Limb (tissue), 2 donors: ENCODE measurements around the gene KCNK5.

Experiments
- DNase-seq, 2 donors: peaks; one replicate each; pipeline ENCODE4 v3.0.0-alpha.2; 2016; ENCODE audit errors: extremely low spot score in 2 of 2

KCNK5 gene

GRCh38 chr6:39228992-39229767 is at the start of gene KCNK5:
KCNK5 (minus strand) TSS chr6:39229475; CDS start chr6:39229111, 364 bp downstream.
- DNase-seq, result peak; percentile 51 to 80

- no peak for DNase-seq
Measured at GRCh38 chr6:39276379-39276995, 47.2 kb upstream of the KCNK5 start.

GRCh38 chr6:39274903-39275302 is 45.6 kb upstream of the KCNK5 start:
- no peak for DNase-seq

- no peak for DNase-seq
Measured at GRCh38 chr6:39274471-39274870, 45.2 kb upstream of the KCNK5 start.

GRCh38 chr6:39273406-39273821 is 44.1 kb upstream of the KCNK5 start:
- no peak for DNase-seq

GRCh38 chr6:39269961-39270360 is 40.7 kb upstream of the KCNK5 start:
- no peak for DNase-seq

- no peak for DNase-seq
Measured at GRCh38 chr6:39268721-39269120, 39.4 kb upstream of the KCNK5 start.

GRCh38 chr6:39268171-39268570 is 38.9 kb upstream of the KCNK5 start:
- no peak for DNase-seq

GRCh38 chr6:39266782-39267355 is 37.6 kb upstream of the KCNK5 start:
- no peak for DNase-seq

GRCh38 chr6:39266375-39266774 is 37.1 kb upstream of the KCNK5 start:
- no peak for DNase-seq

GRCh38 chr6:39263303-39264037 is 34.2 kb upstream of the KCNK5 start:
- no peak for DNase-seq

GRCh38 chr6:39261751-39262150 is 32.5 kb upstream of the KCNK5 start:
- DNase-seq, result no peak

GRCh38 chr6:39260953-39261352 is 31.7 kb upstream of the KCNK5 start:
- DNase-seq, result no peak

- DNase-seq, result no peak
Measured at GRCh38 chr6:39260456-39260855, 31.2 kb upstream of the KCNK5 start.

GRCh38 chr6:39256294-39256940 is 27.1 kb upstream of the KCNK5 start:
- no peak for DNase-seq

GRCh38 chr6:39254999-39255535 is 25.8 kb upstream of the KCNK5 start:
- no peak for DNase-seq

GRCh38 chr6:39251406-39251805 is 22.1 kb upstream of the KCNK5 start:
- no peak for DNase-seq

GRCh38 chr6:39250507-39250906 is 21.2 kb upstream of the KCNK5 start:
- DNase-seq, result no peak

- no peak for DNase-seq
Measured at GRCh38 chr6:39249278-39249677, 20.0 kb upstream of the KCNK5 start.

- no peak for DNase-seq
Measured at GRCh38 chr6:39247667-39248194, 18.5 kb upstream of the KCNK5 start.

GRCh38 chr6:39243809-39244208 is 14.5 kb upstream of the KCNK5 start:
- DNase-seq, result no peak
